ENCODE measurements around the gene SMYD3.
A peak's percentile ranks its signal among the peaks of the same experiment; 100 is the strongest.
"Not testable (repeated sequence)": the region's sequence is repeated elsewhere in the genome, so short reads cannot be mapped to it uniquely, and the experiment has no call there.

The SMYD3 gene

GRCh38 chr1:245987997-245988392, 519.1 kb downstream of the SMYD3 start:
- DNase-seq (ENCODE audit: low read depth), result no peak

- DNase-seq (ENCODE audit: low read depth), result no peak
These were observed 519.5 kb downstream of the SMYD3 start for GRCh38 chr1:245987577-245987976.

DNA sequence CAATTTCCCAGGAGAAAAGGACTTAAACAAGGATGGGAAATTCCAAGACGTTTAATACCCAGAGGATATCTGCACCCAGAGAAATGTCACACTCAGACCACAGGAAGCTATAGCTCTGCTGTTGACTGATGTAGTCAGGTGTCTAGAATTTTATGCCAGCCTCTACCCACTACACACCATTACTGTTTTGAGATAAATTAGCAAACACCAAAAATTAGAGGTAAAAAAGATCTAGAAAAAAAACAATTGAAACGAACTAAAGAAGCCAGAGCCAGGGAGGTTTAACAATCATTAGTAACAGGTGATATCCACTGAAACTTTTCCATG, 519.9 kb downstream of the SMYD3 start:
- no peak for DNase-seq (ENCODE audit: low read depth)

DNA sequence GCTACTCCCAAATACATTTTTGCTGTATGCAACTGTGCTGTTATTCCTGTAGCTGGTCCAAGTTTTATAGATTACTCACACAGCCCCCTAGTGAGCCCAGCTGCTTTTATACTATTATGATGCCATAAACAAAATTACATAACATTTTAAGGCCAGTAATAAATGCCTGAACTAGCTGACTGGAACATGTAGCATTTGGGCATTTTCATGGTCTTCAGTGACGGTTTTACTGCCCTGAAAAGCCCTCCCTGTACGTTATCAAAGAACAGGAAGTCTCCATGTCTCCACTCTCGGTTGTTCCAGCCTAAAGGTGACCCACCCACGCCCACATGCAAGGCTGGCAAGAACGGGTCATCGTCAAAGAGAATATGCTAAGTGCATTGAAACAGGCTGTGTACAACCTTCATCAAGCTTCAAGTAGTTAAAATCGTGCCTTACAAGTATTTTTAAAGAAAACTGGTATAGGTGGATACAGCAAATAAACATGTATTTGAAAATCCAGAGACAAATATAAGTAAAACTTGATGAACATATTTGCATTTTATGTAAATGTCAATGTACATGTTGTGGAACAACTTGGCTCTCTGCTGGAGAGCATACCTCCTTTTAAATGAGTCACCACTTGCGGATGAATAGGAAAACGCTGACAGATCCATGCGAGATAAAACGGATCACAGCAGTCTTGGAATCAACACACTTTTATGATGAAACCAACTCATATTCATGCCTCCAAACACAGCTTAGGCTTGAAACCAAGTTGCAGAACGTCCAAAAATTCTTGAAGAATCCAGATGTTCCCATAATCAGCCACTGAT, 520.5 kb downstream of the SMYD3 start:
- DNase-seq (ENCODE audit: low read depth), result no peak

GRCh38 chr1:245984390-245985155, 522.5 kb downstream of the SMYD3 start:
- DNase-seq (ENCODE audit: low read depth), result no peak

DNA sequence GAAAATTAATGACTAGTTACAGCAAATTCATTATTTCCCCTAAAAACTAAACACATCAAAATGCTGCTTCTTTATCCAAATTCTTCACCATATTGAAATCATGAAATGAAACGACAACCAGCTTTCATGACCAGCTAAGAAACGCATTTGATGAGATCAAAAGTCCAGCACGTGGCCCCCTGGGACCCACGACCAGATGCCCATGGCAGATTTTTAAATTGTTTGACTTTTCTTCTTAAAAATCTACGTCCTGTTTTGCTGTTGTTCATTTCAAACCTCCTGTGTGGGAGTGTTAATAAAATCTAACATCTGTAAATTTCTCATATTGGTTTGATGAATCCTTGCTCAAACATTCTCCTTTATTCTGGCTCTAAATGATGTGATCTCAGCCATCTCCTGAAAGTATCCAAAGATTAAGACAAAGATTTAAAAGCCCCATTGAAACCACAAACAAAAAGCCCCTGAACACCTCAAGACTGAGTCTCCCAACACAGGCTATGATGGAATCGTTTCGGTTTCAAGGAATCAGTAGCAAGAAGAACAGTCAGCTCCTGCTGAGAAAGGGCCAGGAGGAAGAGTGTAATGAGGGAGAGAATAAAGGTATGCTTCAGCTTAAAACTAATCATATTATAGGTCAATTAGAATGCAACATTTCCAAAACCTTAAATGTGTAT, 523.6 kb downstream of the SMYD3 start:
- no peak for DNase-seq (ENCODE audit: low read depth)

- DNase-seq (ENCODE audit: low read depth), result no peak
These were observed 527.5 kb downstream of the SMYD3 start for GRCh38 chr1:245979589-245979988.

GRCh38 chr1:245978915-245979314, 528.2 kb downstream of the SMYD3 start:
- no peak for DNase-seq (ENCODE audit: low read depth)

DNA sequence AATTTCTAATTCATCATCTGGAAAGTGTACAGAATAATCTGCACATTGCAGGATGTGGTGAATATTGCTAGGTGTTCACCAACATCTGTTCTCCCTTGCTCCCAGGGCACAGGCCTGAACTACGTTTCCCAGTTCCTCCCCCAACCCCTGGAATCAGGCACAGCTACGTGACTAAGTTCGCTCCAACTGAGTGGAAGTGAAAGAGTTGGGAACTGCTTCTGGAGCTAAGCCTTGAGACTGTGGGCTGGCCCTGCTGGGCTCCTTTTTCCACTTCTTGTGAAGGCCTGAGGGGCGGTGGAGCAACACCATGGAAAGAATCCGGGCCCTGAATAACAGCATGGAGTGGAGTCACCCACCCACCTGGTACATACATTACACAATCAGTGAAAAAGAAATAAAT, 534.6 kb downstream of the SMYD3 start:
- DNase-seq (ENCODE audit: low read depth), result no peak

- no peak for DNase-seq (ENCODE audit: low read depth)
These were observed 535.4 kb downstream of the SMYD3 start for GRCh38 chr1:245971711-245972085.

DNA sequence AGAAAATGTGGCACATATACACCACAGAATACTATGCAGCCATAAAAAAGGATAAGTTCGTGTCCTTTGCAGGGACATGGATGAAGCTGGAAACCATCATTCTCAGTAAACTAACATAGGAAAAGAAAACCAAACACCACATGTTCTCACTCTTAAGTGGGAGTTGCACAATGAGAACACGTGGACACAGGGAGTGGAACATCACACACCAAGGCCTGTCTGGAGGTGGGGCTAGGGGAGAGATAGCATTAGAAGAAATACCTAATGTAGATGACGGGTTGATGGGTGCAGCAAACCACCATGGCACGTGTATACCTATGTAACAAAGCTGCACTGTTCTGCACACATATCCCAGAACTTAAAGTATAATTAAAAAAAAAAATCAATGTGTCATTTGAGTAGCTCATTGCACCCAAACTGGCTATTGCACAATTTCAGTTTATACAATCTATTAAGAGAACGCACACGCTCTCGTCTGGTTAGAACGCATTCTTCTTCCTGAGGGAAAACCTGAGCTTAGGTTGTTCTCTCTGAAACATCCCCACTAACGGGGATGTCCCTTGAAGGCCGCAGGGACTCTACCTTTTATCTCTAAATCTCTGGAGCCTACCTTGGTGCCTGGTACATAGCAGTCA, 535.9 kb downstream of the SMYD3 start:
- not testable (repeated sequence) for DNase-seq (ENCODE audit: low read depth)

DNA sequence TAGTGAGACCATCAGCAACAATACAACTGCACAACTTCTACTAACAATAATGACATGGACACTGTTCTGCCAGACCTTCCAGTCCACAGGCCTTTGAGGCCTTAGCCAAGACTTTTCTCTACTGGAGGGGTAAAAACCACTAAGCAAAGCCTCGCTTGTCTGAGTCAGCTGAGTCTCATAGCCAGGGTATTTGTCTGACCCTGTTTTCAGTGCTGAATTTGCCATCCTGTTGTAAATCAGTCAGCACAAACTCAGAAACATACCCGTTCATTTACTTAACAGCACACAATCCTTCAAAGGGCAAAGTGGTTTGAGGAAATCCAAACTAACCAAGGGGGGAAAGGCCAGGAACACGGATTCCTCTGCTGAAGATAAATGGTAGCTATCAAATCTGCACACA, 537.8 kb downstream of the SMYD3 start:
- peak; percentile 99 for DNase-seq (ENCODE audit: low read depth)

DNA sequence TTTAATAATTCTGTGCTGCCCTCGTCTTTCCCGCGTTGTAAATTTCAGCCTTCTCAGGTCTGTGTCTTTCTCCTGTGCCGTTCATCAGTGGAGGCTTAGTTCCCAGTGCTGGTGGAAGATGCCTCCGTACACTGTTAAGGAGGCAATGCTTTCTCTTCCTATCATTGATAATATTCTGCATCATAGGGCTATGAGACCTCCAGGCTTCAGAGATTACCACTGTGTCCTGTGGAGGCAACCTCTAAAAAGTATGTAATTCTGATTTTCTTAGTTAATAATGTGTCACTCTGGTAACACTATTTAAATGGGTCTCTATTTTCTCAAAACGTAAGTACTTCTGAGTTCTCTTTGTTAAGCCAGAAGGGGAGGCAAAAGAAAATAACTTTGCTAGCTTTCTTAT, 538.3 kb downstream of the SMYD3 start:
- no peak for DNase-seq (ENCODE audit: low read depth)

- no peak for DNase-seq (ENCODE audit: low read depth)
These were observed 541.7 kb downstream of the SMYD3 start for GRCh38 chr1:245965398-245965797.

DNA sequence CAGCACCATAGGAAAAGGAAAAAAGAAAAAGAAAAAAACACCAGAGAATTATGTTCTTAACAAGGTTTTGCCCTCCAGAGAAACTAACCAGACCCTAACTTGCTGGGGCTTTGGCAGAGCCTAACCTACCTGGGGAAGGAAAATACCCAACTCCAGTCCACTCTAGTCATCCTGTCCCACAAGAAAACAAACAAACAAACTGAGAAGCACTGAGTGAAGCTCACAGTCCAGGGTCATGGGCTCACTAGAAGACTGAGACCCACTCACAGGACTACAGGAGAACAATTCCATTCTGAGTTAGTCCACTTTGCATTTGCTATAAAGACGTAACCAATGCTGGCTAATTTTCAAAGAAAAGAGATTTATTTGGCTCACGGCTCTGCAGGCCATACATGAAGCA, 543.4 kb downstream of the SMYD3 start:
- DNase-seq (ENCODE audit: low read depth), result no peak

DNA sequence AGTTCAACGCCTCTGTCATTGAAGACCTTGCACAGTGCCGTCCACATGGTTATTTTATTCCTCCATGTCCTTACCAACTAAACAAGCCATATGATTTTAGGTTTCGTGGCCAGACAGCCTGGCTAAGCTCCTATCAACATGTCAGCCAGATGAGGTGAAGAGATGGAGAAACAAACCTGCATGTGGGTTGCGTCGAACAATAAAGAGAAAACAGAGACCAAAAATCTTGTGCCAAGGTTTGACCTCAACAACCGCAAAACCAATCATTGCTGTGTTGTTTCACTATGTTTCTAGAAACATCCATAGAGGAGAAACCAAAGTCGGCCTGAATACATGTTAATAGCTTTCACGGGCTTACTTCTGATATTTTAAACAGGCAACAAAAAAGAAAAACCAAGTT, 544.6 kb downstream of the SMYD3 start:
- DNase-seq (ENCODE audit: low read depth), result no peak

GRCh38 chr1:245961137-245961540, 545.9 kb downstream of the SMYD3 start:
- DNase-seq (ENCODE audit: low read depth), result no peak

DNA sequence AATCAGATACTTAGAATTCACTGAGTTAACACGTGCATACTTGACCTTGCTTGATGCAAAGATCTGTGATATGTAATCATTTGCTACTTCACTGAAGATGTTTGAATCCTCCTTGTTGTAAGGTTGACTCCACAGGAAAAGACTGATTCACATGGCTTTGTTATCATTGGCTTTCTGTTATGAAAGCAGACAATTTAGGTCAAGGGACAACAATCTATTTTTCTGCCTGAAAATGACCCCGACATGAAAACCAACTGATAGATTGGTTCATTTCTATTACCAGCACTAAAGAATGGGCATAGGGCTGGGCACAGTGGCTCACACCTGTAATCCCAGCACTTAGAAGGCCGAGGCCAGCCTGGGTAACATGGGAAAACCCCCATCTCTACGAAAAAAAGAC, 546.9 kb downstream of the SMYD3 start:
- no peak for DNase-seq (ENCODE audit: low read depth)

DNA sequence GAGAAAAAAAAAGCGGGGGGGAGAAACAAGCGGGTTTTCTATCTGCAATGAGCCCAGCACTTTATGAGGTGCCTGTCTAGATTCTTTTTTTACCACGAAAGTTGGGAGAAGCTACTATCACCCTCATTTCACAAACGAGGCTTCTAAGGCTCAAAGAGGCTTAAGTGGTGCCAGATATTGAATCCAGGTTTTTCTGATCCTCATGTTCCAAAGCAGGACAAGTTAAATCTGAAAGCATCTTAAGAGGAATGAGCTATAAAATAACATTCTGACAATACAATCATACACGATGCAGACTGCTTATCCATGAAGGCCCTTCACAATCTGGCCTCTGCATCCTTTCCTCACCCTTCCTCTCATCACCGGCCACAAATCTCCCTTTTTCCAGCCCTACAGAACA, 549.1 kb downstream of the SMYD3 start:
- DNase-seq (ENCODE audit: low read depth), result no peak

DNA sequence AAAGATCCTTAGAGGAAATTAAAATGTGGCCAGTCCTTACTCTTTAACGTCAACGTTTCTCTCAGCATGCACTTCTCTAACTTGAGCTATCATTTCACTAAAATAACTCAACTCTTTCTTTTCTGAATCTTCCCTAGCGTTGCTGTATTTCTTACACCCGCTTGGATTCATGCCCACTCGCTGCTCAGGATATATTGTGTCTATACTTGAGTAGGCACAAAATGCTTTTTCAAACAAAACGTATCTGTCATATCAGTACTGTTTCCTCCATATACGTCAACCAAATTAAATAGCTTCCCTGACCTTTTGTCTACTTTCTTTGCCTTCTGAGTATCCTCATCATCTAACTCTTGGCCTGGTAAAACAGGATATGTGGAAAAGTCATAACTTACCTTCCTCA, 549.7 kb downstream of the SMYD3 start:
- no peak for DNase-seq (ENCODE audit: low read depth)

- no peak for DNase-seq (ENCODE audit: low read depth)
These were observed 550.9 kb downstream of the SMYD3 start for GRCh38 chr1:245956225-245956624.

- no peak for DNase-seq (ENCODE audit: low read depth)
These were observed 553.0 kb downstream of the SMYD3 start for GRCh38 chr1:245953876-245954660.

Measured in GM04503 (cell line).